Putamen (tissue), 1 donor: ENCODE results near the gene SLC4A9.

Experiments
- DNase-seq: peaks from one replicate; pipeline ENCODE4 v3.0.0-alpha.2; 2016; ENCODE audit warnings: low spot score

SLC4A9 gene

GRCh38 chr5:140361901-140362300 is 1.9 kb downstream of the SLC4A9 start:
- no peak for DNase-seq

DNA sequence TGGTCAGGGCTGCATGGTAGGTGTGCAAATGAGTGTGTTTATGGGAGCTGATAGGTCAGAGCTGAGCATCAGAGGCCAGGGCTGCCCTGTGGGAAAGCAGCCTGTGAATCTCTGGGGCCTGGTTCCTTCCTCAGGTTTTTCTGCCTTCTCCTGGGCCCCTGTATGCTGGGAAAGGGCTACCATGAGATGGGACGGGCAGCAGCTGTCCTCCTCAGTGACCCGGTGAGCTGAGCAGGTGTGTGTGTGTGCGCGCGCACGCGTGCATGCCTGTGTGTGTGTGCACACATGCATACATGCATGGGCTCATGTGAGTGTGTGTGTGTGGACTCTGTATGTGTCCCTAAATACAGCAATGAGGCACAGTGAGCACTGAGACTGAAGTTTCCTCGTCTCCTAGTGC is 2.3 kb downstream of the SLC4A9 start:
- no peak for DNase-seq

- DNase-seq = no peak
Measured at GRCh38 chr5:140362875-140363630, 3.1 kb downstream of the SLC4A9 start.

- no peak for DNase-seq
Measured at GRCh38 chr5:140363631-140364471, 3.9 kb downstream of the SLC4A9 start.

- no peak for DNase-seq
Measured at GRCh38 chr5:140364472-140364765, 4.4 kb downstream of the SLC4A9 start.

DNA sequence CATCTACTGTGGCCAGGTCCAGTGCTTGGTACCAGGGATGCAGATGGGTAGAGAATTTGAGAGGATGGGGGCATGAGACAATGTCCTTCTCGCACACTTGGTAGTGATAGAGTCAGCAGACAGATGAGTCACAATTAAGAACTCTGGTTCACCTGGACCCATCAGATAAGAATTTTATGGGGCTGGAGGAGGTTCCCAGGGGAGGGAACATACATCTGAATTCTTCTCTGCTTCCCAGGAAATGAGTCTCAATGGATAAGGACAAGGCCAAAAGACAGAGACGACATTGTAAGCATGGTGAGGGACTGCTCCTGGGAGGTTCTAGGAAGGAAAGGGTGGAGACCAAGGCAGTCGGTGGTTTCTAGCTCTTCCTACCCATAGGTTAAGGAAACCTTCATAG is 5.3 kb downstream of the SLC4A9 start:
- DNase-seq = no peak

DNA sequence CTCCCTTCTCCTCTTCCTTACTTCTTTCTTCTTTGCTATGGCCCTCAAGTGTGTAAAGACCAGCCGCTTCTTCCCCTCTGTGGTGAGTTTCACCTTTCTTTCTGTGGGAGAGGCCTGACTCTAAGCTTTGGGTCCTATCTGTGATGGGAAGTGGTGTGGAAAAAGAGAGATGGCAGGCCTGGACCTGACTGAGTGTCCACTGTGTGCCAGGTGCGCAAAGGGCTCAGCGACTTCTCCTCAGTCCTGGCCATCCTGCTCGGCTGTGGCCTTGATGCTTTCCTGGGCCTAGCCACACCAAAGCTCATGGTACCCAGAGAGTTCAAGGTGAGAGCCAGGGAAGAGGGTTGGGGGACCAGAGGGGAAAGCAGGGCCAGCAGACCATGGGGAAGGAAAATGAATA is 5.9 kb downstream of the SLC4A9 start:
- no peak for DNase-seq

DNA sequence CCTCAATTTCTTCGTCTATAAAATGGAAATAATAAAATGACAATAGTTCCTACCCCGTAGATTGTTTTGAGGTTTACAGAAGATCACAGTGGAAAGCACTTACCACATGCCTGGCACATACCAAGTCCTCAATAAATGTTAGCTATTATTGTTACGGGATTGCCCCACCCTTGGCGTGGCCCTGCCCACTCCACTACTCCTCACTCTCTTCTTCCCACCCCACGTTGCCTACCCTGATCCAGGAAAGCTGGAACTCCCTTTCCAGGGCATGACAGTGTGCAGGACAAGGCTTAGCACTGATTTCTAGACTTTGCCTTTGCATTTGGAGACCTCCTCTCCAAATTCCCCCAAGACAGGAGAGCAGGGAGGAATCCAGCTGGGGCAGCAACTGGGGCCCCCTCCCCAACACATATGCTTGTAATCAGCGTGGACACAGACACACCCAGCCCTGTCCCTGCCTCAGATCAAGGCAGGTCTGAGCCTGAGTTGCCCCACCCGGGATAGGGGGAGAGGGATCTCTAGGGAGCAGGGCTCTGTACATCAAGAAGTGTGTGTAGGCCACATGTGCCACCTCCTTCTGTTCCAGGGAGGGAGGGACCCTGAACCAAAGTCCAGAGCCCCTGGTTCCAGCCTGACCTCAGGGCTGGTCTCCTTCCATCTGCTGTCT is 6.7 kb downstream of the SLC4A9 start:
- no peak for DNase-seq

GRCh38 chr5:140367256-140368013 is 7.4 kb downstream of the SLC4A9 start:
- no peak for DNase-seq

DNA sequence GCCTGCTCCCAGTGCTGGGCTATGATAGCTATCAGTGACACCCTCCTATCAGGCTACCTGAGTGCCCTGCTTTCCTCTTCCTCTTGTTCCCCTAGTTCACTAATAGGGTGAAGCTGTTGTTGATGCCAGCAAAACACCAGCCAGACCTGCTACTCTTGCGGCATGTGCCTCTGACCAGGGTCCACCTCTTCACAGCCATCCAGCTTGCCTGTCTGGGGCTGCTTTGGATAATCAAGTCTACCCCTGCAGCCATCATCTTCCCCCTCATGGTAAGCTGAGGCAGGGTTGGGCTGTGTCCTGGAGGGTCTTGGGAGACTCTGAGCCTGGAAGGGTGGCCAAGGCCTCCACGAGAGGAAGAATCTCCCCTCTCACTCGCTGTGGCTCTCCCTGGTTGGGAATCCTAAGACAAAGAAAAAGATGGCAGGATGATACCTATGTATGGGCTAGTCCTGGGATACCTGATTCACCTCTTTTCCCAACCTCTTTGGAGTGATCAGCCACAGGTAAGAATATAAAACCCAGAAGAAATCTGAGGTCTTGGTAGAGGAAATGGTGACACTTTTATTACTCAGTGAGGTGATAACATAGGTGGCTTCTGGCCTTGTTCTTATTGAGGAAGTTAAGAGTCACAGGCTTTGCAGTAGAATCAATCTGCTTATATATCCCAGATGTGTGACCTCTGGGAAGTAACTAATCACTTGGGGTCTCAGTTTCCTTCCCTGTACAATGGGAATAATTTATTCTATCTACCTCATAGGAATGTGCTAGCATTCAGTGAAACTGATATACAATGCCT is 11.6 kb downstream of the SLC4A9 start:
- DNase-seq = no peak

DNA sequence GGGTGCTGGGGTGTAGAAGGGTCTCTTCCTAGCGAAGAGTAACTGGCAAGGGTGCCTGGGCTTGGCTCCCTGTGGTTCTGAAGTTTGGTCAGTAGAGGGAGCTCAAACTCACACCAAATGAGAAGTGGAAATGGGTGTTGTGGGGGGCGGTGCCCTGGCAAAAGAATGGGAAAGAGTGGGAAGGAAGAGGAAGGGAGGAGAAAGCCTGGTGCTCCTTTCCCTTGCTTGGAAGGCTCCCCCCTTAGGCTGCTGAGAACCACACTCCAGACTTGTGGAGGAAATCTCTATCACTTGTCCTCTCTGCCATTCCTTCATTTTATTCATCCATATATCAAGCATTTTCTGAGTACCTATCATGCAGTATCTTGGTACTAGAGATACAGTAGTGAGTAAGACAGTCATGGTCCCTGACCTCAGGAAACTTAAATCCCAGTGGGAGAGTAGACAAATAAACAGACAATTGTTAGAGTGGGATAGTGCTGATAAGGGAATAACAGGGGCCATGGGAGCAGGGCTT is 13.0 kb downstream of the SLC4A9 start:
- peak; percentile 66 for DNase-seq

DNA sequence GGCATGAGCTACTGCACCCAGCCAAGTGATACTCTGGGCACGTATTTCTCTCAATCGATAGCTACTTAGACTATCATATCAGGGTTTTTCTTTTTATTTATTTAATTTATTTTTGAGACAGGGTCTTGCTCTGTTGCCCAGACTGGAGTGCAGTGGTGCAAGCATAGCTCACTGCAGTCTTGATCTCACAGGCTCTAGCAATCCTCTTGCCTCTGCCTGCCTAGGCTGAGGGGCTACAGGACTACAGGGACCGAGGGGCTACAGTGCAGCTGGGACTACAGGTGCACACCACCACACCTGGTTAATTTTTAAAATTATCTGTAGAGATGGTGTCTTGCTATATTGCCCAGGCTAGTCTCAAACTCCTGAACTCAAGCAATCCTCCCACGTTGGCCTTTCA is 21.4 kb downstream of the SLC4A9 start:
- no peak for DNase-seq

GRCh38 chr5:140381972-140382371 is 22.0 kb downstream of the SLC4A9 start:
- no peak for DNase-seq

DNA sequence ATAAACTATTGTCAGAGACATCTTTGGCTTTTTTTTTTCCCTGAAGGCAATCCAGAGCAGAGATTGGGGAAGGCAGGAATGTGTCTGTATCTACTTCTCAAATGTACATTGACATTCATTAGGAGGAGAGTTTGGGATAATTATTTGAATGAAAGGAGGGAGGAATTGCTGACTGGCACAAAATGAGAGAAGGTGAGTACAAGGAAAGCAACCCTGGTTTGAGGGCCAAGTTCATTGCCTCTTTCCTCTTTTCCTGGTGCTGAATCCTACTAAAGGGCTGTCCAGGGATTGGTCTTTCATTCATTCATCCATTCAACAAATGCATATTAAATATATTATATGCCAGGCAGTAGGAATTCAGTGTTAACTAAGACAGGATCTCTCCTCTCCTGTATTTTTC is 22.9 kb downstream of the SLC4A9 start:
- no peak for DNase-seq

- no peak for DNase-seq
Measured at GRCh38 chr5:140383300-140383699, 23.3 kb downstream of the SLC4A9 start.

GRCh38 chr5:140388052-140388451 is 28.1 kb downstream of the SLC4A9 start:
- no peak for DNase-seq

GRCh38 chr5:140391312-140391711 is 31.3 kb downstream of the SLC4A9 start:
- DNase-seq = no peak

GRCh38 chr5:140391732-140392131 is 31.7 kb downstream of the SLC4A9 start:
- DNase-seq = no peak

DNA sequence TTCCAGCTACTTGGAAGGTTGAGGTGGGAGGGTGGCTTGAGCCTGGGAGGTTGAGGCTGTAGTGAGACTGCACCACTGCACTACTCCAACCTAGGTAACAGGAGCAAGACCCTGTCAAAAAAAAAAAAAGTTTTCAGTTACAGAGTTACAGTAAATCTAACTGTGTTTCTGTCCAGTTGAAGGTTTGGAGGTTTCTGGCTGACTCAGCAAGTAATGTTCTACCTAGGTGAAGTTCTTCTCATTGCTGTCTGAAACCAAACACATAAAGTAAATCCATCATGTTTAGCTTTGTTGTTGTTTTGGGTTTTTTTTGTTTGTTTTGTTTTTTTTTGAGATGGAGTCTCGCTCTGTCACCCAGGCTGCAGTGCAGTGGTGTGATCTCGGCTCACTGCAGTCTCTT is 33.7 kb downstream of the SLC4A9 start:
- no peak for DNase-seq

- no peak for DNase-seq
Measured at GRCh38 chr5:140398379-140398811, 38.4 kb downstream of the SLC4A9 start.
